Fibroblast of skin of right biceps (primary cell): ENCODE measurements around the gene SPATS1.
A peak's percentile ranks its signal among the peaks of the same experiment; 100 is the strongest.
"Not testable (repeated sequence)": the region's sequence is repeated elsewhere in the genome, so short reads cannot be mapped to it uniquely, and the experiment has no call there.

Source experiments
- DNase-seq: peaks from one replicate; pipeline ENCODE4 v3.0.0-alpha.2; 2013

SPATS1 gene

GRCh38 chr6:44349904-44350649, 7.6 kb downstream of the SPATS1 start:
- no peak for DNase-seq

GRCh38 chr6:44350650-44350994, 8.2 kb downstream of the SPATS1 start:
- DNase-seq, result not testable (repeated sequence)

GRCh38 chr6:44352259-44352658, 9.8 kb downstream of the SPATS1 start:
- no peak for DNase-seq

- no peak for DNase-seq
Observed at GRCh38 chr6:44353336-44353735, 10.9 kb downstream of the SPATS1 start.

GRCh38 chr6:44355640-44356039, 13.2 kb downstream of the SPATS1 start:
- DNase-seq, result no peak

- DNase-seq, result no peak
Observed at GRCh38 chr6:44356487-44356886, 14.0 kb downstream of the SPATS1 start.

- no peak for DNase-seq
Observed at GRCh38 chr6:44359973-44360372, 17.5 kb downstream of the SPATS1 start.

- DNase-seq, result no peak
Observed at GRCh38 chr6:44361947-44362346, 19.5 kb downstream of the SPATS1 start.

- no peak for DNase-seq
Observed at GRCh38 chr6:44363377-44363926, 21.0 kb downstream of the SPATS1 start.

- no peak for DNase-seq
Observed at GRCh38 chr6:44366781-44367180, 24.3 kb downstream of the SPATS1 start.

- DNase-seq, result peak; percentile 2
Observed at GRCh38 chr6:44367681-44368080, 25.2 kb downstream of the SPATS1 start.

GRCh38 chr6:44373051-44373450, 30.6 kb downstream of the SPATS1 start:
- no peak for DNase-seq

- peak; percentile 1 for DNase-seq
Observed at GRCh38 chr6:44373787-44374186, 31.3 kb downstream of the SPATS1 start.

GRCh38 chr6:44375071-44375470, 32.6 kb downstream of the SPATS1 start:
- DNase-seq, result no peak

GRCh38 chr6:44377484-44377883, 35.0 kb downstream of the SPATS1 start:
- no peak for DNase-seq

- no peak for DNase-seq
Observed at GRCh38 chr6:44377971-44378370, 35.5 kb downstream of the SPATS1 start.

- DNase-seq, result no peak
Observed at GRCh38 chr6:44381739-44382138, 39.3 kb downstream of the SPATS1 start.

- DNase-seq, result no peak
Observed at GRCh38 chr6:44386364-44386928, 44.0 kb downstream of the SPATS1 start.

GRCh38 chr6:44386929-44387345, 44.5 kb downstream of the SPATS1 start:
- peak; percentile 33 for DNase-seq

GRCh38 chr6:44387346-44388134, 45.1 kb downstream of the SPATS1 start, which contains the start of gene CDC5L:
Gene CDC5L (plus strand): TSS chr6:44387706. CDS start chr6:44387824, 118 bp downstream.
- DNase-seq, result peak; percentile 100

- no peak for DNase-seq
Observed at GRCh38 chr6:44388135-44388487, 45.7 kb downstream of the SPATS1 start.

- no peak for DNase-seq
Observed at GRCh38 chr6:44388887-44389286, 46.4 kb downstream of the SPATS1 start.

GRCh38 chr6:44390158-44390683, 47.8 kb downstream of the SPATS1 start:
- no peak for DNase-seq
